B cell (primary cell): Measurements from ENCODE around the gene CES3. TPM values are rescaled to one million over a fixed set of nuclear protein-coding genes. Genes with fewer than 3 reads are reported as not detected.

Experiments
- ATAC-seq: fragments of 200-7000 bp; cut with Tn5 transposase; one replicate; pipeline ENCODE4 v1.10.0; 2021; ENCODE audit warnings: low read depth, mild to moderate bottlenecking, moderate number of reproducible peaks, moderate library complexity
- CTCF ChIA-PET: fragments of 350-600 bp; sonication (Branson Sonifier 250); formaldehyde crosslinking; loops from one replicate; lab custom pipeline; 2021; ENCODE audit warnings: antibody characterized with exemption, inconsistent platforms; lab: Charles Lee
- POLR2A ChIA-PET: fragments of 350-600 bp; sonication (Branson Sonifier 250); formaldehyde crosslinking; loops from one replicate; lab custom pipeline; 2021; ENCODE audit warnings: antibody characterized with exemption; lab: Charles Lee
- DNase-seq: peaks from one replicate; pipeline ENCODE4 v3.0.0; 2013
- H2AFZ ChIP-seq: 2 replicates; pipeline ENCODE4 v1.6.1; 2012; ENCODE audit warnings: mild to moderate bottlenecking, low read depth, low read length; ENCODE audit not compliant: insufficient read depth, poor library complexity, severe bottlenecking
- H3K27ac ChIP-seq, 2 donors: 1 replicate in 1 of 2; 2 replicates in 1 of 2; pipeline ENCODE4 v1.5.1; 2012 to 2013; ENCODE audit warnings: low read length in 2 of 2, mild to moderate bottlenecking in 2 of 2, moderate library complexity in 1 of 2
- H3K27me3 ChIP-seq, 4 experiments: fragments of 200-600 bp in 1 of 4; sonication (generic) in 1 of 4; replicated peaks in 1 of 4; 1 replicate in 2 of 4; 2 replicates in 2 of 4; pipeline versions ENCODE4 v1.6.1 to v1.7.0; 2013 to 2016; ENCODE audit warnings: low read length in 3 of 4, mild to moderate bottlenecking in 2 of 4, mixed read lengths in 1 of 4, moderate library complexity in 1 of 4; ENCODE audit not compliant: insufficient read depth in 4 of 4, control insufficient read depth in 3 of 4; ENCODE audit errors: control extremely low read depth in 1 of 4
- H3K36me3 ChIP-seq, 2 experiments: replicated peaks in 1 of 2; 1 replicate in 1 of 2; 2 replicates in 1 of 2; pipeline versions ENCODE4 v1.6.1 to v1.7.1; 2013; ENCODE audit warnings: low read length in 1 of 2; ENCODE audit not compliant: insufficient read depth in 2 of 2, control insufficient read depth in 1 of 2; ENCODE audit errors: control extremely low read depth in 1 of 2, extremely low read depth in 1 of 2
- H3K4me1 ChIP-seq, 2 donors: fragments of 200-600 bp in 1 of 2; sonication (generic) in 1 of 2; 1 replicate in 1 of 2; 2 replicates in 1 of 2; pipeline versions ENCODE4 v1.5.1 to v1.6.1; 2013 to 2017; ENCODE audit warnings: low read length in 2 of 2; ENCODE audit not compliant: control insufficient read depth in 2 of 2, insufficient read depth in 2 of 2
- H3K4me2 ChIP-seq: replicated peaks from 2 replicates; pipeline ENCODE3; 2012; ENCODE audit warnings: mild to moderate bottlenecking, low read depth, low read length; ENCODE audit not compliant: poor library complexity, severe bottlenecking
- H3K4me3 ChIP-seq, 5 experiments: fragments of 200-600 bp in 1 of 5; sonication (generic) in 1 of 5; 1 replicate in 3 of 5; 2 replicates in 2 of 5; pipeline versions ENCODE4 v1.5.1 to v1.7.0; 2011 to 2016; ENCODE audit warnings: low read length in 4 of 5, mild to moderate bottlenecking in 4 of 5, low read depth in 2 of 5, control low read depth in 1 of 5, moderate library complexity in 1 of 5; ENCODE audit not compliant: insufficient read depth in 1 of 5; ENCODE audit errors: control extremely low read depth in 1 of 5, extremely low read depth in 1 of 5
- H3K79me2 ChIP-seq: fragments of 200-600 bp; sonication (generic); one replicate; pipeline ENCODE4 v1.6.0; 2016; ENCODE audit warnings: low read length; ENCODE audit not compliant: control insufficient read depth, insufficient read depth
- H3K9ac ChIP-seq: fragments of 200-600 bp; sonication (generic); 2 replicates; pipeline ENCODE4 v1.6.1; 2017; ENCODE audit warnings: mild to moderate bottlenecking, low read length, moderate library complexity
- H3K9me3 ChIP-seq, 3 donors: one replicate each; pipeline versions ENCODE4 v1.6.1 to v1.7.1; 2013; ENCODE audit warnings: low read length in 2 of 3; ENCODE audit not compliant: control insufficient read depth in 2 of 3, insufficient read depth in 1 of 3; ENCODE audit errors: control extremely low read depth in 1 of 3
- H4K20me1 ChIP-seq: 2 replicates; pipeline ENCODE4 v1.6.0; 2012; ENCODE audit warnings: mild to moderate bottlenecking, low read length; ENCODE audit not compliant: insufficient read depth, control insufficient read depth, poor library complexity, severe bottlenecking
- H3K27ac Mint-ChIP-seq: one replicate; pipeline ENCODE4 v1.8.0; 2021; ENCODE audit warnings: mixed read lengths
- H3K27me3 Mint-ChIP-seq: one replicate; pipeline ENCODE4 v1.8.0; 2021; ENCODE audit warnings: mixed read lengths
- H3K4me1 Mint-ChIP-seq: one replicate; pipeline ENCODE4 v1.8.0; 2021; ENCODE audit warnings: mixed read lengths
- H3K4me3 Mint-ChIP-seq: one replicate; pipeline ENCODE4 v1.8.0; 2021; ENCODE audit warnings: mixed read lengths
- H3K9me3 Mint-ChIP-seq: one replicate; pipeline ENCODE4 v1.8.0; 2022; ENCODE audit warnings: mixed read lengths; ENCODE audit not compliant: insufficient read depth
- EZH2 ChIP-seq: IDR thresholded peaks from 2 replicates; pipeline ENCODE4 v1.6.1; 2012; ENCODE audit warnings: borderline replicate concordance, low read depth, mild to moderate bottlenecking, moderate library complexity, low read length; ENCODE audit not compliant: insufficient read depth, poor library complexity, severe bottlenecking
- WGBS: methylation state at CpG from one replicate; pipeline ENCODE4 v1.1.5; 2013; ENCODE audit warnings: missing lambda C conversion rate; ENCODE audit not compliant: insufficient coverage; 5-methylcytosine and 5-hydroxymethylcytosine counted together
- intact Hi-C: fragments of 100-400 bp; cut with micrococcal nuclease; formaldehyde crosslinking; loops from one replicate; pipeline ENCODE4 v1.10.0; 2022
- polyA plus RNA-seq: library from polyadenylated mRNA; depleted of rRNA; stranded (reverse); fragments of >200 nt; gene quantifications from 2 replicates; pipeline ENCODE4 v1.2.3, GENCODE V29; 2012
- total RNA-seq, 2 donors: library from RNA; stranded (reverse); fragments of 120-200 nt in 1 of 2; gene quantifications; 1 replicate in 1 of 2; 2 replicates in 1 of 2; pipeline versions ENCODE4 v1.2.3 to v1.2.4, GENCODE V29; 2013 to 2022
- TF ChIP-seq, protein P1 (sequence below): fragments of 200-600 bp; IDR thresholded peaks from one replicate; pipeline ENCODE4 v1.8.0; 2022; ENCODE audit warnings: antibody characterized with exemption, mild to moderate bottlenecking

Gene CES3
- total and polyA plus RNA-seq, 2 donors (not counting 1 experiment from before 2014, with no cell fraction given) = 0.25 to 0.42 TPM

DNA sequence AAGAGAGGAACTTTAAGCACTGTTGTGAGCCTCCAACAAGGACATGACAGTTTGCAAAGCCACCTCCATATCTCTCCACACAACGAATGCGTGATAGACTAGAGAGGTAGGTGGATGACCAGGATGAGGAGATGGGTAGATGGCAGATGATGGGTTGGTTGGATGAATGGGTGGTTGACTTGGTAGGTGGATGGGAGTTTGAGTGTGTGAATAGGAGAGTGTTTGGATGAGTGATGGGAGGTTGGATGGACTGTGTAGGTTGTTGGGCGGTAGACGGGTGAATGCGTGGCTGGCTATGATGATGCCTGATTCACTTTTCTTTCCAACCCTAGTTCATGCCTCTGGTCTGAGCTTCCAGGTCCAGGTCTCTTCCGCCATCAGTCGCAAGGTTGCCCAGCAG, 46.5 kb upstream of the CES3 start:
- peaks cover 10% of the 10 kb centered on the region for H3K27me3 Mint-ChIP-seq
- no peaks in the 10 kb centered on the region for H3K9me3 Mint-ChIP-seq
- H3K4me2 ChIP-seq = no peak overlapping the region
- H3K9me3 ChIP-seq = no peaks in the 10 kb centered on the region
- H3K9ac ChIP-seq = no peak overlapping the region
- ChIA-PET CTCF (no interaction called here), POLR2A (no interaction called here)
- H3K4me1 ChIP-seq = no peaks in the 10 kb centered on the region
- H3K4me1 Mint-ChIP-seq = no peaks in the 10 kb centered on the region
- H3K27me3 ChIP-seq = no peaks in the 10 kb centered on the region
- intact Hi-C loops = no loop called here
- H3K36me3 ChIP-seq = no peaks in the 10 kb centered on the region
- H3K27ac Mint-ChIP-seq = no peak overlapping the region
- H3K27ac ChIP-seq = no peak overlapping the region
- no peak overlapping the region for H3K4me3 Mint-ChIP-seq
- no peaks in the 10 kb centered on the region for H3K79me2 ChIP-seq
- ATAC-seq (no peak), DNase-seq (no peak)
- no peak overlapping the region for H3K4me3 ChIP-seq
- WGBS = 100% methylated on average over 2 of the region's 7 CpGs
- H4K20me1 ChIP-seq = no peaks in the 10 kb centered on the region
- TF ChIP-seq EZH2 = no peak
- TF ChIP-seq, protein P1, sequence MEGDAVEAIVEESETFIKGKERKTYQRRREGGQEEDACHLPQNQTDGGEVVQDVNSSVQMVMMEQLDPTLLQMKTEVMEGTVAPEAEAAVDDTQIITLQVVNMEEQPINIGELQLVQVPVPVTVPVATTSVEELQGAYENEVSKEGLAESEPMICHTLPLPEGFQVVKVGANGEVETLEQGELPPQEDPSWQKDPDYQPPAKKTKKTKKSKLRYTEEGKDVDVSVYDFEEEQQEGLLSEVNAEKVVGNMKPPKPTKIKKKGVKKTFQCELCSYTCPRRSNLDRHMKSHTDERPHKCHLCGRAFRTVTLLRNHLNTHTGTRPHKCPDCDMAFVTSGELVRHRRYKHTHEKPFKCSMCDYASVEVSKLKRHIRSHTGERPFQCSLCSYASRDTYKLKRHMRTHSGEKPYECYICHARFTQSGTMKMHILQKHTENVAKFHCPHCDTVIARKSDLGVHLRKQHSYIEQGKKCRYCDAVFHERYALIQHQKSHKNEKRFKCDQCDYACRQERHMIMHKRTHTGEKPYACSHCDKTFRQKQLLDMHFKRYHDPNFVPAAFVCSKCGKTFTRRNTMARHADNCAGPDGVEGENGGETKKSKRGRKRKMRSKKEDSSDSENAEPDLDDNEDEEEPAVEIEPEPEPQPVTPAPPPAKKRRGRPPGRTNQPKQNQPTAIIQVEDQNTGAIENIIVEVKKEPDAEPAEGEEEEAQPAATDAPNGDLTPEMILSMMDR = no peak
- H2AFZ ChIP-seq = no peak overlapping the region

GRCh38 chr16:66915041-66915440, 46.0 kb upstream of the CES3 start:
- no peak overlapping the region for H2AFZ ChIP-seq
- H3K36me3 ChIP-seq = no peaks in the 10 kb centered on the region
- ChIA-PET CTCF (no interaction called here), POLR2A (no interaction called here)
- no peak overlapping the region for H3K4me2 ChIP-seq
- H3K4me3 ChIP-seq = no peak overlapping the region
- no peaks in the 10 kb centered on the region for H3K79me2 ChIP-seq
- Mint-ChIP-seq H3K27ac (no peak overlapping the region), H3K27me3 (peaks cover 10% of the 10 kb centered on the region), H3K4me1 (no peaks in the 10 kb centered on the region), H3K9me3 (no peaks in the 10 kb centered on the region), H3K4me3 (no peak overlapping the region)
- H3K4me1 ChIP-seq = no peaks in the 10 kb centered on the region
- H3K9ac ChIP-seq = no peak overlapping the region
- H4K20me1 ChIP-seq = no peaks in the 10 kb centered on the region
- no peak for DNase-seq
- WGBS = no CpG with 5 or more reads among the region's 7 CpGs
- intact Hi-C loops = no loop called here
- H3K27ac ChIP-seq = no peak overlapping the region
- no peaks in the 10 kb centered on the region for H3K9me3 ChIP-seq
- H3K27me3 ChIP-seq = peaks cover 0 to 2% (median 0%) of the 10 kb centered on the region in 4 experiments
- ATAC-seq = no peak
- TF ChIP-seq, protein P1 = no peak
